ENCODE results near the gene TERB1.
"Not testable (repeated sequence)": the region's sequence is repeated elsewhere in the genome, so short reads cannot be mapped to it uniquely, and the experiment has no call there.

Gene TERB1

DNA sequence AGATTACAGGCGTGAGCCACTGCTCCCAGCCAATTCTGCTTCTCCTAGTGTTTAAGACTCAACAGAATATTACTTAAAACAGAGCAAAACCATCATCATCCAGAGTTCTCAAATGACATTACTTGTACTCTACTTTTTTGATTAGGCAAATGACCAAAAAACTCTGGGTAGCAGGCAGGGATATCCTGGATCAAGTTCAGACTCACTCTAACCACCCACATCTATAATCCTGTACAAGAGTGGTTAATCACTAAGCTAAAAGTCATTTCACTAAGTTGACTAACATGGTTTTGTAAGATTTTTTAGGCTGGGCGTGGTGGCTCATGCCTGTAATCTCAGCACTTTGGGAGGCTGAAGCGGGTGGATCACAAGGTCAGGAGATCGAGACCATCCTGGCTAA is 22.6 kb upstream of the TERB1 start:
- no peak for DNase-seq (ENCODE audit: low spot score)
- FAIRE-seq = no peak

DNA sequence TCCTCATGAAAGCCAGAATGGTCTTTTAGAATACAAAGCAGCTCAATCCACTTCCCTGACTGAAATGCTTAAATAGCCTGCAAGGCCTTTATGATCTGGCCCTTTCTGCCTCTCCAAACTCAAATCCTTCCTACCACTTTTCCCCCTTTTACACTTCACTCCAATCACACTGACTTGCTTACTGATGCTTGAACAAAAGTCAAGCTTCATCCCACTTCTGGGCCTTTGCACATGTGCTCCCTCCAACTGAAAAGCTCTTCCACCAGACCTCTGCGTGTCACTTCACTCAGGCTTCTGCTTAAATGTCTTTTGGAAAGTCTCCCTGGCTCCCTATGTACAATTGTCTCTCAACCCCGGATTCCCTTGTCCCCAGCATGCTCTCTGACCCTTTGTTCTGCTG is 13.3 kb upstream of the TERB1 start:
- FAIRE-seq = no peak
- no peak for DNase-seq (ENCODE audit: low spot score)

DNA sequence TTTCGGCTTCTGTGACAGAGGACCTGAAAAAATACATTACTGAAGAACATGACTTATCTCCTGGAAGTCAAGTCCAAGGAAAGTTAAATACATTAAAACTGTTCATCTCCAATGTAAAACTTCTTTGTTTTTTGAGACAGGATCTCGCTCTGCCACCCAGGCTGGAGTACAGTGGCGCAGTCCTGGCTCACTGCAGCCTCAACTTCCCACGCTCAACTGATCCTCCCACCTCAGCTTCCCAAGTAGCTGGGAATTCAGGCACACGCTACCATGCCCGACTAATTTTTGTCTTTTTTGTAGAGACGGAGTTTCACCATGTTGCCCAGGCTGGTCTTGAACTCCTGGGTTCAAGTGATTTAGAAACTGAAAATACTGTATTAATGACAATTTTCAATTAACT is 9.7 kb upstream of the TERB1 start:
- DNase-seq (ENCODE audit: low spot score) (no peak), FAIRE-seq (no peak)

DNA sequence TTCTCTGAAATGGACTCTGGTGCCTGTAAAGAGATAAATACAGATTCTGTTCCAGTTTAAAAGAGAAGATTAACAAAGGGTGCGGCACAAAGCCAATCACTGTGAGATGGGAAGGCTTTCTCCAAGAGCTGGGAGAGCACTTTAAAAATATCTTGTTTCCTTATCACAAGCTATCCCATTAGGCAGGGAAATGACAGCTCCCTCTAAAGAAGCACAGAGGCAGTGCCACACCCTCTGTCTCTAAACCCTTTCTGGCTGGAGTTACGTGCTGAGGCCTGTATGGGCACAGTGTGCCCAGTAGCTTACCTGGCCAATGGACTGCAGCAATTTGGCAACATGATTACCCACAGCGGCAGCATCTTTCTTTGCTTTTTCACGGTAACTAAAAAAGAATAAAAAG is 9.0 kb upstream of the TERB1 start:
- no peak for FAIRE-seq
- DNase-seq (ENCODE audit: low spot score) = no peak

DNA sequence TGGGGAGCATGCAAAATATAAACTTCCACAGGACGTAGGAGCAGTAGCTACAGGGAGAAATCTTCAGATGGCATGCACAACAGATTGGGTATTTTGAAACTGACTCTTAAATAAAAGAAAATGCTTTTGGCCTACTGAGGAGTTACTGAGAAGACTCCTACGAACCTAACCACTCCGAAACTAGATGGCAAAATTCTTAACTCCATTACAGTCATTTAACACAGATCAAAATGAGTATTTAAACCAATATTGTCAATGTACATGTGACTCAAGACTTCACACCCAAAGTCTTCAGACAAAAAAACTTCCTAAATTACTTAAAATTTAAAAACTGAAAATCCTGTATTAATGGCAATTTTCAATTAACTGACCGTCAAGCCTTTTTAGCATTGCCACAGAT is 8.4 kb upstream of the TERB1 start:
- DNase-seq (ENCODE audit: low spot score) (no peak), FAIRE-seq (no peak)

DNA sequence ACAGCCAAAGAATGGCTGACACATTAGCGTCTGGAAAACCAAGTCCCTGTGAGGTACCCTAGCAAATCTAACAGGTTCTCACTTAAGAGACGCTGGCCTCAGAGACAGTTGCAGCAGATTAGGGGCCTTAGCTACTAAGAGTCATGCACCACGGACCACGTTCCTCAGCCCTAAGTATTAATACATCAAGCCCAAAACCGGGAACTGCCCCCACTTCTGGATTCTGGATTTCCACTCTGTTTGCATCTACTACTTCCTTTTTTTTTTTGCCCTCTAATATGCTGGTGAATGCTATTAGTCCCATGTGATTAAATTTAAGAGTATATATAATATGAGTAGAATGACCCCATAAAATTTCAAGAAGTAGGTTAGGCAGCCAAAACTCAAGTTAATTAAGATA is 775 bp upstream of the TERB1 start:
- DNase-seq (ENCODE audit: low spot score) = no peak

DNA sequence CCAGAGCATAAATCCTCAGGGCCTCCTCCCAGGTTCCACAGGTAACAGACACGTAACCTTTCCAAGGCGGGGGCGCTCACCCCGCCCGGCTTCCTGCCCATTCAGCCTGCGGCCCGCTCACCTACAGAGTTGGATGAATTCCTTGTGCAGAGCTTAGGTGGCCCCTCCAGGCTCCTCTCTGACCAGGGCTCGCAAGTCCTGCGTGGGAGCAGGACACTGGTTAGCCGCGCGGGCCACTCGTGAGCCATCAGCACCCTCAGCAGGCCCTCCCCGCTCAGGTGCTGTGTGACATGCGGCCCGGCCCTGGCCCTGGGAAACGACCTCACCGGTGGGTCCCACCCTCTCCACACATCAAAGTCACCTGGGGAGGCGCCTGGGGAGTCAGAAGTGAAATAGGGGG is 528 bp downstream of the TERB1 start:
- FAIRE-seq (no peak), DNase-seq (ENCODE audit: low spot score) (no peak)

More for the DNA sequence above, 775 bp upstream of the TERB1 start:
- no peak for FAIRE-seq

DNA sequence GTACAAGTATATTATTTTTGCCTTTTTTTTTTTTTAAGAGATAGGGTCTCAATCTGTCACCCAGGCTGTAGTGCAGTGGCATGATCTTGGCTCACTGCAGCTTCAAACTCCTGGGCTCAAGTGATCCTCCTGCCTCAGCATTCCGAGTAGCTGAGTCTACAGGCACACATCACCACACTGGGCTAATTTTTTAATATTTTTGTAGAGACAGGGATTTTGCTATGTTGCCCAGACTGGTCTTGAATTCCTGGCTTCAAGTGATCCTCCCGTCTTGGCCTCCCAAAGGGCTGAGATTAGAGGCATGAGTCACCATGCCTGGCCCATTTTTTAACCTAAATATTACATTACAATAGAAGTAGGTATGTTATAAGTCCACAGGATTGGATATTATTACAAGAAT is 3.2 kb downstream of the TERB1 start:
- no peak for DNase-seq (ENCODE audit: low spot score)
- no peak for FAIRE-seq

DNA sequence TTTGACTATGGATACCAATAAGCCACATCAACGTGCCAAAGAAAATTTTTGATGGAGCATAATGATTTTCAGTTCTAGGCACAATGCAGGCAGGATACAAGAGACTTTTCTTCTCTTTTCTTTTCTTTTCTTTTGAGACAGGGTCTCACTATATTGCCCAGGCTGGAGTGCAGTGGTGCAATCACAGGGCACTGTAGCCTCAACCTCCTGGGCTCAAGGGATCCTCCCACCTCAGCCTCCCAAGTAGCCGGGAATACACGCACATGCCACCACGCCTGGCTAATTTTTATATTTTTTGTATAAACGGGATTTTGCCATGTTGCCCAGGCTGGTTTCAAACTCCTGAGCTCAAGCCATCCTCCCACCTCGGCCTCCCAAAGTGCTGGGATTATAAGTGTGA is 7.4 kb downstream of the TERB1 start:
- FAIRE-seq; DNase-seq (ENCODE audit: low spot score): not testable (repeated sequence)

DNA sequence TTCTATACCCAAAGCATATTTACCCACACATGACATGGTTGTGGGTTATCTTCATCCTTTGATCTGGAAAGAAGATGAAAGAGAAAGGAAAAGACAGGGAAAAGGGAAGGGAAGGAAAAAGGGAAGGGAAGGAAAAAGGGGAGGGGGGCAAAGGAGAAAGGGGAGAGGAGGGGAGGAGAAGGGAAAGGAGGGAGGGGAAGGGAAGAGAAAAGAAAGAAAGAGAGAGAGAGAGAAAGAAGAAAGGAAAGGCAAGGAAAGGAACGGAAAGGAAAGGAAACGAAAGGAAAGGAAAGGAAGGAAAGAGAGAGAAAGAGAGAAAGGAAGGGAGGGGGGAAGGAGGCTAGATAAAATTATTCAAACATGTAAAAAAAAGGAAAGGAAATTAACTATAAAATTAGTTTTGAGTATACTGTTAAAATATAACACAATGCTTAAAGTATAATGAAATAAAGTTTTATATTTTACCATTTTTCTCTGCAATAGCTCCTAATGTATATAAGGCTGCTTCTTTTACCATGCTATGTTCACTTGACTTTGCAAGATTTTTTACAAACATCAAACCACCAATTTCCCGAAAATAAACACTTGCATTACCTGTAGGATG is 11.2 kb downstream of the TERB1 start:
- no peak for FAIRE-seq

DNA sequence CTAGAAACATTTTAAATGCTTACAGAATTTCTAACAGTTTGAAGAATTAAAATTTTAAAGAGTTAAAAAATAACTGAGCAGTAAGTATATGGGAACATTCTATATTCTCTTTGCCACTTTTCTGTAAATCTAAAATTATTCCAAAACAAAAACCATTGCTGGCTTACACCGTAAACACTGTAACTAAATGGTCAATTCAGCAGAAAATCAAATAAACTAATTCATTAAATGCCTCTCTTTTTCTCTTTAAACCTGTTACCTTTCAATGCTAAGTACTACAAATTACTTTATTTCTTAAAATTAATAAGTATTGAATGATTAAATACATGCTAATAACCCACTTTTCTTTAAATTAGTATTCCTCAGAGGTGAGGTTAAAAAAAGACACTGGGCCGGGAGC is 14.0 kb downstream of the TERB1 start:
- no peak for DNase-seq (ENCODE audit: low spot score)
- FAIRE-seq = no peak

More for the DNA sequence above, 11.2 kb downstream of the TERB1 start:
- no peak for DNase-seq (ENCODE audit: low spot score)

DNA sequence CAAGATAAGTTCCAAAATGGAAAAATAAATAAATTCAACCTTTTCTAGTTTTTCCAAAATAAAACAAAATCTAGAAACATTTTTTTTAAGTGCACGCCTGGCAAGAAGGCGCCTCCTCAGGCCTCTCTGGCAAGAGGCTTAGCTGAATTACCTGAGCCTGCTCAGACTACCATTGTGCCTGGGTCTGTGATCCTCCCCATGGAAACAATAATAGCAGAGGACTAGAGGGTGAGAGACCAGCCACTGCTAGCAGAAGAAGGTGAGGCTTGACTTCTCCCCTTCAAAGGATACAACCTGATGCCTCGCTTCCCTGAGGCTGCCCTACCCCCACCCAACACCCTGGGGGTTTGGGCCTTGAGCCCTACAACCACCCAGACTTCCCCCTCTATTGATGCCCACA is 14.8 kb downstream of the TERB1 start:
- DNase-seq (ENCODE audit: low spot score) (no peak), FAIRE-seq (no peak)

DNA sequence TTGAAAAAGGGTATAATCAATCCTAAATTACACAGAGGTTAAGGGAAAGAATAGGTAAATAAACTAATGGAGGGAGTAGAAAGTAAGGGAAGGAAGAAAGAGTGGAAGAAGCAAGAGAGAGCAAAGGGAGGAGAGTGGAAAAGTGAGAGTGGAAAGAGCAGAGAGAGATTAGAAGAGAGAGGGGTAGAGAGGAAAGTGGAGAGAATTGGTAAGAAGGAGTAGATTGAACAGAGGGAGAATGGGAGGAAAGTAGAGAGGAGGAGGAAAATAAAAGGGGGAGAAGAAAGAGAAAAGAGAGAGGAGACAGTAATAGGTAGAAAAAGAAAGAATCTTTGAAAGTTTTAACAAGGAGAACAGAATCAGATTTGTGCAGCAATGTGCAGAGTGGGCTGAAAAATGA is 24.9 kb downstream of the TERB1 start:
- FAIRE-seq (no peak), DNase-seq (ENCODE audit: low spot score) (no peak)

DNA sequence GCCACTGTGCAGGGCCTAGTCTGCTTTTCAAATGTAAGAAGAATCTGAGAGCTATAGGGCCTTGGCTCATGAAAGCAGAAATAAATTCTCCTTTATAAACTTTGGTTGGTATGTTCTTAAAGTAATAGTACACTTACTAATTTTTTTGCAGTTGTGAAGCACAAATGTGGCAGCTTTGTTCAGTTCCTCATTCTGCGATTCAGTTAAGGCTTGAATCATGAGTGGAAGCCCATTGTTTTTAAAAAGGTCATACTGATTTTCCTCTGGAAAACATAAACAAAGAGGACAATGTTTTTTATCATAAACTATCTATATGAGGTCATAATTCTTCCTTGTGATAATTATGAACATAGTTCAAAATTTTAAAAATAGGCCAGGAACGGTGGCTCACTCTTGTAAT is 26.4 kb downstream of the TERB1 start:
- DNase-seq (ENCODE audit: low spot score) (no peak), FAIRE-seq (no peak)

DNA sequence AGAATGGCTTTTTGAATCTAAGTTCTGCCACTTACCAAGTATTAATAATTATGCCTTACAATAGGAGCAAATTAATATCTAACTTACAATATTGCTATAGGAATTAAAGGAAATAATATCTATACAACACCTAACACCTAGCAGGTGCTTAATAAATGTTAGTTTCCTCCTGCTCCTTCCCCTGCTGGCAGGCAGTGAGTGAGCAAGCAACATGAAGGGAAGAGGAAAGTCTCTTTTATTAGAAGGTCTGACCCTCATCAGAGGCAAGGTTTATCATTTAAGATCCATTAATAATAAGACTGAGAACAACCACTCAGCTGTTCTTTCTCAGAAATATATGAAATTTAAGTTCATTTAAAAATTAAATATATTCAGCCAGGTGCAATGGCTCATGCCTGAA is 43.3 kb downstream of the TERB1 start:
- no peak for DNase-seq (ENCODE audit: low spot score)
- FAIRE-seq = no peak

DNA sequence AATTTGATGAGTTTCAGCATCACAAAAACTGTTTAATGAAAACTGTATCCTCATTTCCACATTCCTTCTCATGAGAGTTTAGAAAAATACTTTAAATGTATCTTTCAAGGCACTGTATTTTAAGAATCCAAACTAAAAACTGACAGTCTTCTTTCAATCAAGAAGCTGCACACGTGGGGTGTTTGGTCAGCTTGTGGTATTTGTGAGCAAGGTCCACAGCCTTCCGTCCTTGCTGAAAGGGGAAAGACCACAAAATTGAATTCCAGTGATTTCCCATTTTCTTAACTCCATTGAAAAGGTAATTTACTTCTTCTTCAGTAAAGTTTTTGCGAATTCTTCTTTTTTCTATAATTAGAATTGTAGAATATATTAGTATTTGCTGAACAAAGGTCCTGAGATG is 46.6 kb downstream of the TERB1 start:
- DNase-seq (ENCODE audit: low spot score) (no peak), FAIRE-seq (no peak)

DNA sequence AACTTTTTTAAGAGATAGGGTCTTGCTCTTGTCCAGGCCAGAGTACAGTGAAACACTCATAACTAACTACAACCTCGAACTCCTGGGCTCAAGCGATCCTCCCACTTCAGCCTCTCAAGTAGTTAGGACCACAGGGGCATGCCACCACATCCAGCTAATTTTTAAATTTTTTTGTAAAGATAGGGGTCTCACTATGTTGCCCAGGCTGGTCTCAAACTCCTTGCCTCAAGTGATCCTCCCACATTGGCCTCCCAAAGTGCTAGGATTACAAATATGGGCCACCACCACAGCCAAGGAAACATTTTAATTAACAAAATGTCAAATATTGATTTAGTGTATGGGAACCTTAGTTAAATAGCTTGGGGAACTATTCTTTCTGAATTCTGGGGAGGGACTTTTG is 47.2 kb downstream of the TERB1 start:
- no peak for FAIRE-seq

DNA sequence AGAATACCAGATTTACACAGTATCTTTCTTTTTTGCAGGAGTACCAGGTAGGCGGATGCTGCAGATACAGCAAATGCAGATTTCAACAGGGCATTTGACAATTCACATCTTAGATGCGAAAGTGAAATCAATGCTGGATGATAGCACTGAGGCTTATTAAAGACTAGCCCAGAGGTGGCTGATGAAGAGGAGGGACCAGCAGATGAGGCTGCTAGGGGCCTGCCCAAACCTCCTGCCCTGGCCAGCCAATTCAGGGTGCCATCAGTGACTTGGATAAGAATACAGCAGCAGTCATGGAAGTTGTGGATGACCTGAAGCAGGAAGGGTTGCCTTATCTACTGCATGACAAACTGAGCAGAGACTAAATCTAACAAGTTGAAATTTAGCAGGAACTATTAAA is 48.4 kb downstream of the TERB1 start:
- no peak for FAIRE-seq
- DNase-seq (ENCODE audit: low spot score) = no peak

More for the DNA sequence above, 47.2 kb downstream of the TERB1 start:
- DNase-seq (ENCODE audit: low spot score) = no peak

DNA sequence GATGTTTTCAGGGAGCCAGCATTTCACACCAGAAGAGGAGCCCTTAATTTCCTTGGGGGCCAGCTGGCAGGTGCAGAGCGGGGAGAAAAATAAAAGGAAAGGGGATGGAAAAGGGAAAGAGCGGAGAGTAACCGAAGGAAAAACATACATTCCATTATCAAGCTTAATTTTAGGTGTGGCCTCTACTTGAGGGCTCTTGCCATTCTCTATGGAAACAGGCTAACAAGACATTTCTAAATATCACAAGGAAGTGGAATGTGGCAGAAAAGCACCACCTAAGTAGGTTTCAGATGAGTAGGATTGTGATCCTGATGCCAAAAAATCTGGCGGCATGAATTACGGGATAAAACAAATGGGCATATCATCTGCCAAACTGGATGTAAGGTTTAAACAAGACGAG is 49.0 kb downstream of the TERB1 start:
- FAIRE-seq (no peak), DNase-seq (ENCODE audit: low spot score) (no peak)

DNA sequence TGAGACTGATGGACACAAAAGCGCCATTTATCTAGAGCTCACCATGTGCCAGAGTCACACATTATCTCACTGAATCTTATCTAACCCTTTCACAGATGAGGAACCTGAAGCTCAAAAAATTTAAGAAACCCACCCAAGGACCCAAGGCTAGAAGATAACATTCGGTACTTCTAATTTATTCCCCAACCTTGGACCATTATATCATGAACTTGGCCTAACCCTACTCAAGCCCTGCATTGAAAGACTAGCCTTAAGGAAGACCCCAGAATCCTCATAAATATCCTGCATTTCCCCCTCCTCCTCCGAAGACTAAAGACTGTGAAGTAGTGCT is 49.4 kb downstream of the TERB1 start:
- no peak for DNase-seq (ENCODE audit: low spot score)
- no peak for FAIRE-seq

DNA sequence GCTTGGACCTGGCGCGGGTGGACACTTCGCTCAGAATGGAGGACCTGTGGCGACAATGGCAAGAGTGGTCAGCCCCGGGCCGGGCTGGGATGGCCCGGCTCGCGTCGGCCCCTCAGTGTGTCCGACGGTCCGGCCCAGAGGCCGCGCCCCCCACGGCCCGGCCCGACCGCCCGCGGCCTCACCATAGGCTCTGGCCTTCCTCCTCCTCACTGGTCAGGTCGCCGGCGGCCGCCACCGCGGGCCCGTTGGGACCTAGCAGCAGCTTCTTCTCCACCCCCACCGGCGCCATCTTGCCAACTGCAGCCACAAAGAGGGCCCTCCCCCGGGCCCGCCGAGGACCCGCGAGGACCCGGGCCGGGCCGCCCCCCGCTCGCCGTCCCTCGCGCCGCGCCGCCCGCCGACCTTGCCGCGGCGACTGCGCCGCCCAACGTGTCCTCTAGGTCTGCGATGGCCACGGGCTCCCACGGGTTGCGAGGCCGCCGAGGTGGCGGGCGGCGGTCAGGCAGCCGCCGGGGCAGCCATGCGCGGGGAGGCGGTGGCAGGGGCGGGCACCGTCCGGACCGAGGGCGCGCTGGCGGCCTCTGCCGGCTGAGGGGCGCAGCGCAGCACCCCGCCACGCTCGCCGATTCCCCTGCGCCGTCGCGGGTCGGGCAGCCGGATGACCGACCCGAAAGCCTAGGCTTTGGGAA is 49.9 kb downstream of the TERB1 start, which contains the start of gene DYNC1LI2:
DYNC1LI2 (minus strand) TSS at position 307 of the 689 bp plus-strand sequence; CDS start at position 289, 18 bp downstream.
- DNase-seq (ENCODE audit: low spot score) = peak; percentile 97
- peak; percentile 74 for FAIRE-seq

DNA sequence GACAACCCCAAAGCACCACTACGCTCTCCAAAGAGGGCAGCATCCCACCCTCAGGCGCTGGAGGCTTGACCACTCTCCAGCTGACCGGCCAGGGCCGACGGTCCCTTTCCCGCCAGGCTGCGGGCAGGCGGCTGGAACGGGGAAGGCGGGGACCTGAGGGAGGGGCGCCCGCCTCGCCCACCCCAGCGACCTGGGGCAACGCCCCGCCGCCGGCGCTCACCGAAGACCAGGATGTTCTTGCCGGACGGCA is 50.4 kb downstream of the TERB1 start:
- FAIRE-seq (no peak), DNase-seq (ENCODE audit: low spot score) (no peak)

DNA sequence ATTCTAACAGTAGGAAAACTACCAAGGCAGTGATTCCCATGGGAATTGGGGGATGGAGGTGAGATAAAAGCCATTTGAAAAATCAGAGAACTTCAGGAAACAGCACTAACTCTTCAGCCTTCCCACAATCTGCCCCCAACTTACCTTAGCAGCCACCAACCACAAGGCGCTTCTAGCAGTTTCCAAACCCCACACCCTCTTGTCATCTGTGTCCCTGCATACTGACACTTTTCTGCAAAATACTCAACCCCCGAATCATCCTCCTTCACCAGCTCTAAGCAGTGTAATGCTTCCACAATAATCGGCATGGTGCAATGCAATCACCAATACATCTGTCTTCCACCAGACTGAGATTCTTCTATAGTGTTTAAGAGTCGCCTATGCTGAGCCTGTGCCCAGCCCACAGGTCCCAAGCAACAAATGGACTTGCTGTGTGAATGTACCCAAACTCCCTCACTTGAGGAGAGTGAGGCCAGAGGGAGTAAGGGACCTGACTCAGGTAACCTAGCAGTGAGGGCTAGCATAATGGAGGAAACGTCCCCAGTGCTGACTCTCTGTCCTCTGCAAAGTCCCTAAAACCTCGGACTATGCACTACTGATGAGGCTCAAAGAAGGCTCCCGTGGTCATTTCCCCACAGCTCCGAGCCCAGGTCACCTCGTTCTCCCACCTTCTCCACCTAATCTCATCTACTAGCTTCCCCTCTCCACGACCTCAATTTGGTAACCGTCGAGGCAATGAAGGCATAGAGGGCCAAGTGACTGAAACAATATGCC is 50.9 kb downstream of the TERB1 start:
- DNase-seq (ENCODE audit: low spot score) = no peak
- no peak for FAIRE-seq
